GM13977 (cell line): ENCODE data around the gene ZNF771.
A peak's percentile ranks its signal among the peaks of the same experiment; 100 is the strongest.

ENCODE experiments used
- DNase-seq: peaks from one replicate; pipeline ENCODE4 v3.0.0; 2012; ENCODE audit warnings: low spot score
- in situ Hi-C: fragments of 300-500 bp; cut with MboI; formaldehyde crosslinking; loops from one replicate; pipeline ENCODE4 v1.12.0; 2022; ENCODE audit warnings: low sequenced_read_pairs, low pct_unique_long_range_greater_than_20kb, mixed read lengths, inconsistent platforms; ENCODE audit not compliant: unreplicated experiment
- TF ChIP-seq, protein P1 (sequence below): IDR thresholded peaks from 2 replicates; pipeline ENCODE4 v1.5.1; 2012; ENCODE audit warnings: mild to moderate bottlenecking, control low read depth; ENCODE audit not compliant: insufficient read depth; ENCODE audit errors: extremely low read depth, missing control alignments

Gene ZNF771

GRCh38 chr16:30369938-30370455 lies 37.4 kb upstream of the ZNF771 start:
- DNase-seq: no peak
- in situ Hi-C loops: no loop called here
- TF ChIP-seq, protein P1, sequence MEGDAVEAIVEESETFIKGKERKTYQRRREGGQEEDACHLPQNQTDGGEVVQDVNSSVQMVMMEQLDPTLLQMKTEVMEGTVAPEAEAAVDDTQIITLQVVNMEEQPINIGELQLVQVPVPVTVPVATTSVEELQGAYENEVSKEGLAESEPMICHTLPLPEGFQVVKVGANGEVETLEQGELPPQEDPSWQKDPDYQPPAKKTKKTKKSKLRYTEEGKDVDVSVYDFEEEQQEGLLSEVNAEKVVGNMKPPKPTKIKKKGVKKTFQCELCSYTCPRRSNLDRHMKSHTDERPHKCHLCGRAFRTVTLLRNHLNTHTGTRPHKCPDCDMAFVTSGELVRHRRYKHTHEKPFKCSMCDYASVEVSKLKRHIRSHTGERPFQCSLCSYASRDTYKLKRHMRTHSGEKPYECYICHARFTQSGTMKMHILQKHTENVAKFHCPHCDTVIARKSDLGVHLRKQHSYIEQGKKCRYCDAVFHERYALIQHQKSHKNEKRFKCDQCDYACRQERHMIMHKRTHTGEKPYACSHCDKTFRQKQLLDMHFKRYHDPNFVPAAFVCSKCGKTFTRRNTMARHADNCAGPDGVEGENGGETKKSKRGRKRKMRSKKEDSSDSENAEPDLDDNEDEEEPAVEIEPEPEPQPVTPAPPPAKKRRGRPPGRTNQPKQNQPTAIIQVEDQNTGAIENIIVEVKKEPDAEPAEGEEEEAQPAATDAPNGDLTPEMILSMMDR: peak; percentile 32

- peak; percentile 97 for DNase-seq
- TF ChIP-seq, protein P1: no peak
- in situ Hi-C loops: no loop called here
Observed at GRCh38 chr16:30370456-30371247, 36.8 kb upstream of the ZNF771 start, which contains the start of gene TBC1D10B. Gene TBC1D10B (minus strand): TSS chr16:30370494. CDS start chr16:30370183, 311 bp downstream.

GRCh38 chr16:30371248-30371816 lies 36.1 kb upstream of the ZNF771 start:
- in situ Hi-C loops: no loop called here
- DNase-seq: no peak
- TF ChIP-seq, protein P1: peak; percentile 19

- DNase-seq: no peak
- in situ Hi-C loops: no loop called here
- TF ChIP-seq, protein P1: no peak
Observed at GRCh38 chr16:30372038-30372712, 35.2 kb upstream of the ZNF771 start.

DNA sequence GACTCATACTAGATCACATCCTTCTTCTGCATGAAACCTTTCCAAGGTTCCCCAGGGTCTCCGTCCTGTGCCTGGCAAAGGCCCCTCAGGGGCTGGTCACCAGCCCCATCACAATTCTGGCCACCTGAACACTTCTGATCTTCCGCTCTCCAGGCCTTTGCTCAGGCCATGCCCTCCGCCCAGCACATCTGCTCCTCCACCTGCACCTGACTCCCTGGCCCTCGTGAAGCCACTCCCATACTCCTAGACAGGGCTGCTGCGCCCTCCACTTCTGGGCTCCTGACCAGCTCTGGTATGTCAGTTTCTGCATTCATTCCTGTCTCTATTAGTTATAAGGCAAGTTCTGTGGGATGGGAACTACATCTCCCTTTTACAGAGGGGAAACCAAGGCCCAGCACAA lies 34.7 kb upstream of the ZNF771 start:
- DNase-seq: no peak
- TF ChIP-seq, protein P1: no peak
- in situ Hi-C loops: no loop called here

DNA sequence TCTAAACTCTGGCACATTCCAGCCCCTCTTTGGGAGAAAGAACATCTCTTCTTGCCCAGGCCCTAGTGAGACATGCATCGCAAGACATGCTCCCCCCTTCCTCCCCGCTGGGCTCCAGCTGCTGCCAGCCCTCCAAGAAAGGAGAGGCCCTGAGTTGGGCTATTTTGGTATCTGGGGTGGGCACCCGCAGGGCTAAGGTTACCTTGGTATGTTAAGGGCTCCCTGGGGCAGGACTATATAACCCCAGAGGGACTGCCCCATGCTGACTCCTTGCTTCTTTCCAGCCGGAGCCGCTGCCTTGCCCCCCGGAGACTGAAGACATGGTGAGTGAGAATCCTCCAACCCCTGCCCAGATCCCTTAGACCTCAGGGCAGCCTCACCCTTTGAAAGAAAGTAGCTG lies 32.9 kb upstream of the ZNF771 start, which contains the start of gene MYL11:
Gene MYL11 (plus strand): TSS at position 265 of the 400 bp plus-strand sequence. CDS start 56 bp downstream, at position 321.
- TF ChIP-seq, protein P1: no peak
- in situ Hi-C loops: no loop called here
- no peak for DNase-seq
